GM19025 (cell line): ENCODE data around the gene SSUH2.
"Not testable (repeated sequence)": the region's sequence is repeated elsewhere in the genome, so short reads cannot be mapped to it uniquely, and the experiment has no call there.

Source experiments
- ATAC-seq: cut with Tn5 transposase; IDR thresholded peaks from one replicate; pipeline ENCODE4 v1.9.1; 2021; ENCODE audit warnings: mild to moderate bottlenecking, low read depth, moderate library complexity; ENCODE audit not compliant: unreplicated experiment

The SSUH2 gene

DNA sequence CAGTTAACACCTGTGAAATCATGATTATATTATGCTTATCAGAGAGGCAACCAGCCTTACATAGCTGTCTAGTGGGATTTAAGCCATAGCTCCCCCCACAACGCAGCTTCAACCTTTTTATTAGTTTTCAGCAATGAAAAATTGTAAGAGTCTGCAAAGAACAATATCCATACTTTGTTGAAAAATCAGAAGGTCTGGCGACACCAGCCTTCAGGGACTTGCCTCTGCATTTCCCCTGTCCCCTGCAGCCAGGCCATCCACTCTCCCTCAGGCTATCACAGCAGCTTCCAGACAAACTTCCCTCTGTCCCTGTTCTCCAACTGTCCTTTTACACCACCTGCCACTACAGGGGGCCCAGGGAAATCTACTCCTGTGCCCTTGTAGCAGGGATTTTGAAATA is 59.9 kb downstream of the SSUH2 start:
- ATAC-seq: no peak

DNA sequence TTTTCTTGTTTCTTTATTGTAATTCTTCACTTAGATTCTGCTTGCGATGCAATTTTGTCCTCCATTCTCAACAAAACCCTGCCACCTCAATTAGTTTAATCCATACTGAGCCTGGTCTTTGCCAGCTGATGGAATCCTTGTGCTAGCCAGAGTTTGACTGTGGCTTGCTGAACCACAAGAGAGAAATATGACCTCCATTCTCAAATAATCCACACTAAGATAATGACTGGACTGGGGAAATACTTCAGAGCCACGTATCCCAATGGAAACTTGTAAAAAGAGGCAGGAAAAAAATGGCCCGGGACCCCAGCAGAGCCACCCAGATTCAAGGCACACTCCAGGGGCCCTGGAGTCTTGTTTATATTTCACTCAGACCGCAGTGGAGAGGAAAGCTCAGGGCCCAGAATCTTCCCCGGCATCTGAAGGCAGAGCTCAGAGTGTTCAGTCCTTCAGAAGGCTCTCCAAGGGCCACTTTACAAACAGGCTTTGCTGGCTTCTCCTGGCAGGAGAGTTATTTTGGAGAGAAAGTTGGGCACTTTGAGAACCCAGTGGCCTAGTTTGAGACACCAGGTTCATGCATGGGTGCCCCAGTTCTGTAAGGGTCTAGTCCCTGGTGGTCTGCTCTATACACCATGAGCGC is 62.7 kb downstream of the SSUH2 start:
- no peak for ATAC-seq

DNA sequence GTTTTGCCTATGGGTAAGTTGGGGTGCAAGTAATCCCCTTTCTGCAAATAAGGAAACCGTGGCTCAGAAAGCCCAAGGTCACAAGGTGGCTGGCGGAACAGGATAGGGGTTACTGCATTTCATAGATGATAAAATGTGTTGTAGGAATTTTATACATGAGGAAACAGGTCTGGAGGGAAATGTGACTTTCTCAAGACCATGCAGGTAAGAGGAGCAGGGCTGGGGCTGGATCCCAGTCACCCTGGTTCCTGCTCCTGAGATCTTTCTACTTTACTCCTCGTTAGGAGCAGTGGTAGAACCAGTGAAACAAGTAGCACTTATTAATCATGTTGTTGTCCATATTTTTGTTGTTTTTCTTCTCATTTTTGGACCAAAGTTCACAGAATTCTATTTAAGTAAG is 63.2 kb downstream of the SSUH2 start:
- ATAC-seq: no peak

DNA sequence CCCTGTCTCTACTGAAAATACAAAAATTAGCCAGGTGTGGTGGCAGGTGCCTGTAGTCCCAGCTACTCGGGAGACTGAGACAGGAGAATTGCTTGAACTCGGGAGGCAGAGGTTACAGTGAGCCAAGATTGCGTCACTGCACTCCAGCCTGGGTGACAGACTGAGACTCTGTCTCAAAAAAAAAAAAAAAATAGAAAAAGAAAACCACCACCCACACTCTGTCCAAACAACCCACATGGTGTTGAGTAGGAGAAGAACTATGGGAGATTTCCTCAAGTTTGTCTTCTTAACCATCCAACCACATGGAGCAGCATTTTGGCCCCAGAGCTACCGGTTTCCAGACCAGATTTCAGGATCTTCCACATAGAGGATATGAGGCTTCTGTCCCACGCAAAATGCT is 64.2 kb downstream of the SSUH2 start:
- not testable (repeated sequence) for ATAC-seq

DNA sequence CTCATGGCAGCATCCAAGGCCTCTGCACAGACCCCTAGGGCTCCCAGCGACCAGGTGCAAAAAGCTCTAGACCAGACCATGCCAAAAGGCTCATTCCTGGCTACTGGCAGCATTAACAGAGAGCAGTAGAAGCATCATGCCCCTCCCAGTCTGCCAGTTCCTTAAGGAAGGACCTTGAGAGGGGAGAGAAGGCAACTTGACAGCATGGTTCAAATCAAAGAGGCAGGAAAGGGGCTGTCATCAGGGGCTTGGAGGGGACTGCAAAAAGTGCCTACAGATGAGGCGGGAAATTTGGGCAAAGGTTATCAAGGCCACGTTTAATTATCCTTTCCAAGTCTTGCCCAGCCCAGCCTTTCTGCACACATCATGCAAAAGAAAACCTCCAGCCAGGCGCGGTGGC is 64.7 kb downstream of the SSUH2 start:
- no peak for ATAC-seq

DNA sequence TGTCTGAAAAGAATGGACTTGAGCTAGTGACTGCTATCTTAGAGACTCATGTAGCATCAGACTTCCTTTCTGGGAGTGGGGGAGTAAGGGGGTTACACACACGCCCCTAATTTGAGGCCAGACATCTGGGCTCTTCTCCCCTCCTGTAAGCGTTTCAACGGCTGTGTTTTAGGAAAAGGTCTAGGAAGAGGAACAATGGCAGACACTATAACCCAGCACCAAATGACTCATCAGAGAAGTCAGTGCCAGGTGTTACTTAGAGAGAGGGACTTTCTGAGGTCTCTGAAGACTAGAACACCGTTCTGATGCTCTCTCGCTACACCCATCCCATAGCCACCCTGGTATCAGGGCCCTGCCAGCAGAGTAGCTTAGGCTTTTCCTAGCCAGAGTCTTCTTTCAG is 65.5 kb downstream of the SSUH2 start:
- peak; percentile 99 for ATAC-seq

DNA sequence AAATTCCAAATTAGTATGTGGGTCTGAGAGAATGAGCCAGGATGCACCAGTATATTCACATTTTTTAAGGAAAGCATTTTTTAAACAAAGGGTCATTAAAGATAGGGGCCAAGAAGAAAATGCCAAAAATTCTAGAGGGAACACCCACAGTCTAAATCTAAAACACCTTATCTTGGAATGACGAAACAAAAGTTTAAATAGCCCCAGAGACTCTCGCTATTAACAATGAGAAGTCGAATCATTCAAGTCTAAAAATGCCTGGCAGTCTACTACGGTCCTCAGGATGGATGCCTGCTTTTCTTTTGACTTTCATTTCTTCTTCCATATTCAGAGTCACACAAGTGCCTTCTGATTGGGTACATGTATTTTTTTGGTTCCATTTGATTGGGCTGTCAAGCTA is 66.3 kb downstream of the SSUH2 start:
- no peak for ATAC-seq

DNA sequence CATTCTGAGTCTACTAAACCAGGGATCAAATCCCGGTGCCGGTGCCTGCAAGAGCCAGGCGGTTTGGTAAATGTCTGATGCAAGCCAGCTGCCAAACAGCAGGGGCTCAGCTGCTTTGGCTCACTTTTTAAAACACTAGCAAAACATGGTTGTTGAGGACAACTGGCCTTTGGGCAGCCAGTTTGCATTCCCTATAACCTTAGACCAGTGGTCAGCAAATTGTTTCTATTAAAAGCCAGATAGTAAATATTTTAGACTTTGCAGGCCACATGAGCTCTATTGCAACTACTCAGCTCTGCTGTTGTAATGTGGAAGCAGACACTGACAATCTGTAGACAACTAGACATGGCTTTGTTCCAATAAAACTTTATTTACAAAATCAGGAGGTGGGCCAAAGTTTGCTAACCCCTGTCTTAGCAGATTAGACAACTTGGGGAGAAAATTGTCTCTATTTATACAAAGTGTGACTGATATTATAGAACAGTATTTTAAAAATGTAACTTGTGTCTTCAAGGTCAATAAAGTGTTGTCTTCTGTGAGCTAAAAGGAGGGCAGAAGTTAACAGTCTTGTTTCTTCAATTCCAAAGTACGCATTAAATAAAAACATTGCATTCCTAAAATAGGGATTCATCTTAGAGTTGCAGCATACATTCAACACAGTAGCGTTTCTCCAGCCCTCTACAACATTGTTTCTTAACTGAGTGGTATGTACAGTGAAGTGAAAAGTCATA is 67.6 kb downstream of the SSUH2 start:
- no peak for ATAC-seq

DNA sequence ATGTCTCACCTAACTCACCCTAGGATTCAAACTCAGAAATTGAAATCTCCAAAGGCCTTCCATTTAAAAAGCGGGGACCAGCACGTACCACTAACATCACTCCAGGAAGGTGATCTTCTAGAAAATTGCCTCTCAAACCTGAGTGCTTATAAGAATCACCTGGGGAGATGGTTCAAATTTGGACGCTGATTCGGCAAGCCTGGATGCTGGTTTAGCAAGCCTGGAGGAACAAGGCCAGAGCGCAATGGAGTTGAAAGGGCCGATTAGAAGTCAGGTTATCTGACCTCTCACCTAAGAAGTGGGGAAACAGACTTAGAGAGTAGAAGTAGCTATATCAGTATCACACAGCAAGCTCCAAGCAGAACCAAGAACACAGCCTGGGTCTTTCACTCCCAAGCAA is 68.2 kb downstream of the SSUH2 start:
- no peak for ATAC-seq

DNA sequence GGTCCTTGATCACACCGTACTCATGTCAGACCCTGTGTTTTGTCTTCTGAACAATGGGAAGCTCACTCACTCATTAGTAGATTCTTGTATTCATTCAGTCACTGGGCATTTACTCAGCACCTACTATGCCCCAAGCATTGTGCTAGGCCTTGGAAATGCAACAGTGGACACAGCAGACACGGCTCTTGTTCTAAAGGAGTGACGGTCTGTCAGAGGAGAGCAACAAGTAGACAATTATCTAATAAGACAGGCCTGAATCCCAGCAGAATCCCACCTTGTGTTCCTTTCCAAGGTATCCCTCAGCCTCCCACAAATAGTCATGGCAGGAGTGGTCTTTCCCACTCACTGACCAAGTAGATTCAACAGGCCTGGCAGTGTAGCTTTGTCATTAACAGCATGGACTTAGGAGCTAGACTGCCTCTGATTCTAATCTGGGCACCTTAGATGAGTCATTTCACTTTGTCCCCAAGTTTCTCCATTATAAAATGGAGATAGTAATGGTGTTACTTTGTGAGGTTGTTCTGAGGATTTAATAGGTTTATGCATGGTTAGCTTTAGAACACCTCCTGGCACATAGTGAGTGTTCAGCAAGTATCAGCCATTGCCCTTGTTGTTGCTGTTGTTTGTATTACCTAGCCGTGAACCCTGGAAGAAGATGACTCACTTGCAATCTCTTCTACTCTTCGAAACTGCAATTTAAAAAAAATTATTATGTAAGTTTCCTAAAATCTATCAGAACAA is 69.1 kb downstream of the SSUH2 start:
- ATAC-seq: no peak

DNA sequence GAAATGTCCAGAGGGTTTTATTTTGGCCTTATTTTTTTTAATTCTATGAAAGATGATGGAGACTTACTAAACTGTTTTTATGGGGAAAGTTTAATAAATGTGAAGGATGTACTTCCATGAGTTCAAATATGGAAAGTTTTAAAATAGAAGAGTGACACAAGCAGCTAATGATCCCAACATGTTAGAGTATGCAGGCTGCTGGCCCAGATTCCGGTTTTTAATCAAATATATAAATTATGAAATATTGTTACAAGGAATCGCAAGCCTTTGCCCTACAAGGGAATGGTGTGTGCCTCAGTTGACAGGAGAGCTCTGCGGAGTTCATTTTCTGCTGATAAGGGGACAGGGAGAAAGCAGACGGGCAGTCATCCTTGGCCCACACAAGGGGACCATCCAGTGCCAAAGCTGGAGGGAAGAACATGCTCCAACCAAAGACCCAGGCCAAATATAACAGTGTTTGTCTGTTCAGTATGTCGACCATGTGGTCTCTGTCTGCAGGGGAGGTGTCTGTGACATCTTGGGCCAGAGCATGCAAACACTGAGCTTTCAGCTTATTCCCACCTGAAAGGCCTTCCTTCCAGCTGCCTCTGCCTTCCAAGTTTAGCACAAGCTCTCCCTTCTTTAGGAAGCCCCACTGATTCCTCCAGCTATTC is 69.8 kb downstream of the SSUH2 start:
- ATAC-seq: no peak

DNA sequence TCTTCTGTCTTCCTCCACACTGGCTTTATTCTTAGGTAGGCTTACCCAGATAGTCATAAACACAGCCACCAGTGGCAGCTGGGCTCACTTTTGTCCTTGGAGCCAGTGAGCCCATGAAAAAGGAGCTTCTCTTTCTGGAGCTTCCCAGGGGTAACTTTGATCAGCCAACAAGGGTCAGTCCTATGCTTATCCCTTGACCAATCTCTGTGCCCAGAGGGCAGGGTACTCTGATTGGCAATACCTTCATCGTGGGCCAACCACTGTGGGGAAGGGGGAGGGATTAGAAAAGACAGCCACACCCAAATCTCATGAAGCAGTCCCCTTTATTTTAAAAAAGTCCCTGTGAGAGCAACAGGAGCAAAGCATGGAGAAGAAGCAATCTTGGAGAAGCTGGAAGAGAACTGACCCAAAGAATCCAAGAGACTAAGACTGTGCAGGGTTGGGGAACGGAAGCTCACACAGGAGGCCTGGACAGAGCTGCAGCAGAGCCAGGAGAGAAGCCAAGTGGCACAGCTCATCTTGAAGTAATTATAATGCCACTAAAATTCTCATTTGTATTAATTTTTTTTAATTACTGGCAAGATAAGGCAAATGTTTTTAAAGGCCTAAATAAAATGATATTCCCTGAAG is 70.4 kb downstream of the SSUH2 start:
- ATAC-seq: no peak

DNA sequence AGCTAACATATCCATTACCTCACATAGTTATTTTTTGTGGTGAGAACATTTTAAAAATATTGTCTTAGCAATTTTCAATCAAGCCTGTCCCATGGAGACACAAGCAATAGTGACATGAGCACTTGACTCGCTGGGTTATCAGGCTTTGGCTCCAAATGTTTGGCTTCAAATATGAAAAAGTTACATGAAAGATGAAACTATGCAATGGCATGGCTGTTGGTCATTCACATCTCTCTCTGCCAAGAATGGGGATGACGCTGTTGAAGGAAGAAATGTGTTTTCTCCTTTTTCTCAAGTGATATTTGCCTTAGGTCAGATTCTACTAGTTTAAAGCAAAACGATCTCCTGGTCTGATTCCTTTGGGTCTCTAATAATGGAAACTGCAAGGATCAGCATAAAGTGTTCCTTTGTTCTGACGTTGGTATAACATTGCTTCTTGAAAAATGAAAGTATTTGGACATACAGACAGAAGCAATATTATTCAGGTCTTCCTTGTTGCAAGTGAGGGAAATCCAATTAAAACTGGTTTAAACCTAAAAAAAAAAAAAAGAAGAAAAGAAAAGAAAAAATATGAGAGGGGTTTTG is 71.2 kb downstream of the SSUH2 start:
- no peak for ATAC-seq

DNA sequence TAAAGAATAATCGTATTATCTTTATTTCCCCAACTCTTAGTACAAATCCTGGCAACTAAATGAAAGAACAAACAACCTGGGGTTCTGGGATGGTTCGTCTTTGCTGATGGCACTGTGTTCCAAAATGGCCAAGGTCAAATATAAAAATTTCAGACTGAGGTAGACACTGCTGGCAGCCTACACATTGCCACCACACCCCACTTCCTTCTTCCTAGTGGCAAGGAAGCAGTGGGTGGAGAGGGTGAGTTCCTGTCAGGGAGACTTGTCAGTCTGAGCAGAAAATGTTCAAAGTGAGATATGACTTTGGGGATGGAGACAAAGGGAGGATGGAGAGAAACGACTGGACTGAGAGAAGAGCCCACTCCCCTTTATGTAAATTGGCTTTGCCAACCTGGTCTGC is 73.3 kb downstream of the SSUH2 start:
- ATAC-seq: no peak
